Omental fat pad (tissue), 4 donors: ENCODE data around the gene PSMA7. TPM values are rescaled to one million over a fixed set of nuclear protein-coding genes. Genes with fewer than 3 reads are reported as not detected.

Source experiments
- ATAC-seq: fragments of 150-250 bp; one replicate; pipeline ENCODE4 v1.9.1; 2016; ENCODE audit warnings: mild to moderate bottlenecking, moderate library complexity; ENCODE audit not compliant: low FRiP score
- DNase-seq: peaks from one replicate; pipeline ENCODE4 v3.0.0-alpha.2; 2019; ENCODE audit warnings: low spot score
- total RNA-seq, 4 donors: library from RNA; depleted of rRNA; stranded (reverse); fragments of >200 nt; gene quantifications; one replicate each; pipeline ENCODE4 v1.1.0, GENCODE V29; 2016
- TF ChIP-seq, protein P1 (sequence below), 3 donors: fragments of 450-650 bp; IDR thresholded peaks; one replicate each; pipeline ENCODE4 v1.5.1; 2016 to 2017; ENCODE audit warnings: antibody characterized with exemption in 3 of 3, mild to moderate bottlenecking in 3 of 3, moderate library complexity in 2 of 3

Gene PSMA7
- total RNA-seq, 4 donors from 2014 or later = 345 to 725 (median 409) TPM

DNA sequence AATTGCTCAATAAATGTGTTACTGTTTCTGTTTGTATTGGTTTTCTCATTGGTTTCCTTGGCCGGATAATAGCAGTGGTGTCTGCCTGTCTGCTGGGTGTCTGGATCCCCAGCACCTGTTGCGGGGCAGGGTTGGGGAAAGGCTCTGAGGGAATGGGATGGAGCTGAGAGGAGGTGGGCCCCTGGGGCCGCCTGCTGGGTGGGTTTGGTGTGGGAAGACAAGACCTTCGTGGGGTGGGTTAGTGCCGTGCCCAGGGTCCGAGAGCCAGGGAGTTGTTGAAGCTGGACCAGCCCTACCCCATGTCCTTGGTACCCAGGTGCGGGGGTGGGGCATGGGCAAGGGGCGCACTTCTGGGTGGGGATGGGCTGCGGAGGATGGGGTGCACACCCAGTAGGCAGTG lies 4.3 kb upstream of the PSMA7 start:
- DNase-seq (no peak), ATAC-seq (no peak)
- TF ChIP-seq, protein P1, sequence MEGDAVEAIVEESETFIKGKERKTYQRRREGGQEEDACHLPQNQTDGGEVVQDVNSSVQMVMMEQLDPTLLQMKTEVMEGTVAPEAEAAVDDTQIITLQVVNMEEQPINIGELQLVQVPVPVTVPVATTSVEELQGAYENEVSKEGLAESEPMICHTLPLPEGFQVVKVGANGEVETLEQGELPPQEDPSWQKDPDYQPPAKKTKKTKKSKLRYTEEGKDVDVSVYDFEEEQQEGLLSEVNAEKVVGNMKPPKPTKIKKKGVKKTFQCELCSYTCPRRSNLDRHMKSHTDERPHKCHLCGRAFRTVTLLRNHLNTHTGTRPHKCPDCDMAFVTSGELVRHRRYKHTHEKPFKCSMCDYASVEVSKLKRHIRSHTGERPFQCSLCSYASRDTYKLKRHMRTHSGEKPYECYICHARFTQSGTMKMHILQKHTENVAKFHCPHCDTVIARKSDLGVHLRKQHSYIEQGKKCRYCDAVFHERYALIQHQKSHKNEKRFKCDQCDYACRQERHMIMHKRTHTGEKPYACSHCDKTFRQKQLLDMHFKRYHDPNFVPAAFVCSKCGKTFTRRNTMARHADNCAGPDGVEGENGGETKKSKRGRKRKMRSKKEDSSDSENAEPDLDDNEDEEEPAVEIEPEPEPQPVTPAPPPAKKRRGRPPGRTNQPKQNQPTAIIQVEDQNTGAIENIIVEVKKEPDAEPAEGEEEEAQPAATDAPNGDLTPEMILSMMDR (IDR thresholded peaks at IDR 0.05) = no peak

- DNase-seq (no peak), ATAC-seq (no peak)
- TF ChIP-seq, protein P1 (IDR thresholded peaks at IDR 0.05) = no peak
Measured at GRCh38 chr20:62147125-62147524, 3.9 kb upstream of the PSMA7 start.

DNA sequence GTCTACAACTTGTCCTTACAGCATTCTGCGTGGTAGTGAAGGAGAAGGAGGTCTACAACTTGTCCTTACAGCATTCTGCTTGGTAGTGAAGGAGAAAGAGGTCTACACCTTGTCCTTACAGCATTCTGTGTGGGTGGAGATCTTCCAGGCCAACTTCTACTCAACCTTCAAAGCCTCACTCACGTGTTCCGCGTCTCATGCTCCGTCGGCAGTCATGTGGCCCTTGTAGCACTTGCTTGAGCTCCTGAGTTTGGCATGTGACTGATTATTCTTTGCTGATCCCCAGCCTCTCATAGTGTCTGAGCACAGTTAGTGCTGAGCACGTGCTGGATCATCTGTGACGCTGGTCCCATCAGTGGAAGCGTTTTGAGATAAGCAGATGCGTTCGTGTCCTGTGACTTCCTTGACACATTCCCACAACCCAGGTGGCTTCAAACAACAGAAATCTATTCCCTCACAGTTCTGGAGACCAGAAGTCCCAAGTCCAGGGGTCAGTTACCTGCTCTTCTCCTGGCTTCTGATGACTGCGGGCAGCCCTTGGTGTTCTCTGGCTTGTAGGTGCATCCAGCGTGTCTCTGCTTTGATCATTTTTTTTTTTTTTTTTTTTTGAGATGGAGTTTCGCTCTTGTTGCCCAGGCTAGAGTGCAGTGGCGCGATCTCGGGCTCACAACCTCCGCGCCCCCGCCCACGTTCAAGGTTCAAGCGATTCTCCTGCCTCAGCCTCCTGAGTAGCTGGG lies 3.0 kb upstream of the PSMA7 start:
- DNase-seq = no peak
- TF ChIP-seq, protein P1 (IDR thresholded peaks at IDR 0.05) = no peak
- no peak for ATAC-seq

DNA sequence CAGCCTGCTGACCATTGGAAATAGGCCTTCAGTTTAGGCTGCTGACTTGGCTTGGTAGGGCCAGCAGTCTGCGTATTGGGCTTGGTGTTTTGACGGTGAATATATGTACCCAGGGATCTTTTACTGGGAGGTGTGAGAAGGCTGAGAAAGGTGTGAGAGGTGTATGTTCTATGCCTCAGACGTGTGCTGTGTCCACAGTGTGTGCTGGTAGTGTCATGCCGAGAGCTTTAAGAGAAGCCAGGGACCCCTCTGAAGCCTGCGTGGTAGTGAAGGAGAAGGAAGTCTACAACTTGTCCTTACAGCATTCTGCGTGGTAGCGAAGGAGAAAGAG lies 2.5 kb upstream of the PSMA7 start:
- DNase-seq (no peak), ATAC-seq (no peak)
- TF ChIP-seq, protein P1 (IDR thresholded peaks at IDR 0.05) = no peak

GRCh38 chr20:62143957-62144825 lies 997 bp upstream of the PSMA7 start:
- DNase-seq (no peak), ATAC-seq (peak; percentile 35)
- TF ChIP-seq, protein P1 (IDR thresholded peaks at IDR 0.05) = no peak

DNA sequence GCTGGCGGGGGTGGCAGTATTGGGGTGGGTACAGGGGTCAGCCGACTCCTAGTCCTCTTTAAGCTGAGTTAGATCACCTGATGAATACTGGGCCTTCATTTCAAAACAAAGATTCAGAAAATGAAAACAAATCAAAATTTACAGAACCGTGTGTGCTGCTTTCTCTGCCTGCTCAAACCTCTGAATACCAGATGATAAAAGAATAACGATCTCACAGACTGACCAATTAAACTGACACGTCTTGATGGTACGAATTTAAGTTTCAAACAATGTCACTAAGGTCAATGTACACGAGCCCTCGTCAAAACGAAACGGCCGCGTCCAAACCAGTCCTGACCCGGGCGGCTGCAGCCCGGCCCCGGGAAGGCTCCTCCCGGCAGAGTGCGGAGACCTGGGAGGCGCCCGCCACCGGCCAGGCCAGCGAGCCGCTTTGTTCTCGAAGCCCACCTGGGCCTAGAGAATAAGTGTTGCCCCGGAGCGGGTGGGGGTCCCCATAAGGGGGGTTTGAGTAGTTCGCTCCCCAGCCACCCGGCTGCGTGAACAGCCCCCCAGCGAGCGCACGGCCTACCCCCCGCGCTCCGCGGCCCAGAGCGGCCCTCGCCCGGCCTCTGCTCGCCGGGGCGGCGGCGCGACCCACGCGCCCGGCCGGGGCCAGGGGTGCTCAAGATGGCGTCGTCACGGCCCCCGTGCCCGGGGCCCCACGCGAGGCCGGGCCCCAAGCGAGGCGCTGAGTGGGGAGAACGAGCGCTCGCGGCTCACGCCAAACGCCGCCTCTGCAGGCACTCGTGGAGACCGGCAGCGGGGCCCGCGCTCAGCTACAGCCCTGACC lies 728 bp downstream of the PSMA7 start:
- ATAC-seq (no peak), DNase-seq (no peak)
- TF ChIP-seq, protein P1 (IDR thresholded peaks at IDR 0.05) = no peak
